HFFc6 (cell line): ENCODE results near the gene FEZ2. TPM values are rescaled to one million over a fixed set of nuclear protein-coding genes. Genes with fewer than 3 reads are reported as not detected.

ENCODE experiments used
- DNase-seq: peaks from one replicate; pipeline ENCODE4 v3.0.0-alpha.2; 2018
- H3K27ac Mint-ChIP-seq: 2 replicates; pipeline ENCODE4 v1.8.0; 2020; ENCODE audit warnings: mild to moderate bottlenecking, mixed read lengths
- H3K27me3 Mint-ChIP-seq: 2 replicates; pipeline ENCODE4 v1.8.0; 2021; ENCODE audit warnings: mild to moderate bottlenecking, moderate library complexity, mixed read lengths; ENCODE audit not compliant: insufficient read depth
- H3K36me3 Mint-ChIP-seq: 2 replicates; pipeline ENCODE4 v1.8.0; 2021; ENCODE audit warnings: low read depth, mixed read lengths
- H3K4me1 Mint-ChIP-seq: 2 replicates; pipeline ENCODE4 v1.8.0; 2020; ENCODE audit warnings: low read depth, mixed read lengths
- H3K4me3 Mint-ChIP-seq: 2 replicates; pipeline ENCODE4 v1.8.0; 2020; ENCODE audit warnings: mild to moderate bottlenecking, moderate library complexity, mixed read lengths
- H3K9me3 Mint-ChIP-seq: 2 replicates; pipeline ENCODE4 v1.8.0; 2020; ENCODE audit warnings: mild to moderate bottlenecking, mixed read lengths
- total RNA-seq, 6 experiments: library from RNA; stranded (reverse); fragmentation: NEBNext Ultra II Directional; extraction: Animal tissue kit (Norgen Biotek cat#: 25700); gene quantifications; 2 replicates in 1 of 6; 3 replicates in 5 of 6; pipeline ENCODE4 v1.2.3, GENCODE V29; 2021
- TF ChIP-seq, protein P1 (sequence below): fragments of 200-600 bp; sonication (generic); IDR thresholded peaks from 2 replicates; pipeline ENCODE4 v1.5.0; 2021; ENCODE audit warnings: antibody characterized with exemption, mild to moderate bottlenecking

The FEZ2 gene
- total RNA-seq, 6 experiments from 2014 or later = 113 to 126 (median 120) TPM

DNA sequence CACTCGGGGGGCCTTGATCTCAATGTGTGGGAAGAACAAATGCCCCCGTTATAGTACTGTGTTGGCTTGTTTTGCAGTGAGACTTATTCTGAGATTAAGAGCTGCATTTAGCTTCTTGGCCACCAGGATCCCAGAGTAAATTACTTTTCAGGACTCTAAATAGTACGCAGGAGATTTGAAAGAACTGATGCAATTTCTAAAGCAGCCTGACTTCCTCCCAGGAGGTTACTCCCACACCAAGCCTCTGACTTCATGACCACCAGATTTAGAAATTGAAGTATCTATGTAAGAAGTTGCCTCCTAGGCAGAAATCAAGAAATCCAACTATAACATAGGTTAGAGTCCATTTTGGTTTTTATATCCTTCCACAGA lies 67.0 kb downstream of the FEZ2 start:
- H3K36me3 Mint-ChIP-seq = peaks cover 82% of the 10 kb centered on the region
- peaks cover 19% of the 10 kb centered on the region for H3K9me3 Mint-ChIP-seq
- peaks cover 71% of the 10 kb centered on the region for H3K4me1 Mint-ChIP-seq
- H3K27me3 Mint-ChIP-seq = peaks cover 73% of the 10 kb centered on the region
- TF ChIP-seq, protein P1, sequence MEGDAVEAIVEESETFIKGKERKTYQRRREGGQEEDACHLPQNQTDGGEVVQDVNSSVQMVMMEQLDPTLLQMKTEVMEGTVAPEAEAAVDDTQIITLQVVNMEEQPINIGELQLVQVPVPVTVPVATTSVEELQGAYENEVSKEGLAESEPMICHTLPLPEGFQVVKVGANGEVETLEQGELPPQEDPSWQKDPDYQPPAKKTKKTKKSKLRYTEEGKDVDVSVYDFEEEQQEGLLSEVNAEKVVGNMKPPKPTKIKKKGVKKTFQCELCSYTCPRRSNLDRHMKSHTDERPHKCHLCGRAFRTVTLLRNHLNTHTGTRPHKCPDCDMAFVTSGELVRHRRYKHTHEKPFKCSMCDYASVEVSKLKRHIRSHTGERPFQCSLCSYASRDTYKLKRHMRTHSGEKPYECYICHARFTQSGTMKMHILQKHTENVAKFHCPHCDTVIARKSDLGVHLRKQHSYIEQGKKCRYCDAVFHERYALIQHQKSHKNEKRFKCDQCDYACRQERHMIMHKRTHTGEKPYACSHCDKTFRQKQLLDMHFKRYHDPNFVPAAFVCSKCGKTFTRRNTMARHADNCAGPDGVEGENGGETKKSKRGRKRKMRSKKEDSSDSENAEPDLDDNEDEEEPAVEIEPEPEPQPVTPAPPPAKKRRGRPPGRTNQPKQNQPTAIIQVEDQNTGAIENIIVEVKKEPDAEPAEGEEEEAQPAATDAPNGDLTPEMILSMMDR = peak; percentile 52; the same call in 1 of the 2 replicates
- no peak for DNase-seq
- peak overlapping the region; percentile 27; the same call in 1 of the 2 replicates for H3K4me3 Mint-ChIP-seq
- H3K27ac Mint-ChIP-seq = peak overlapping the region; percentile 83

DNA sequence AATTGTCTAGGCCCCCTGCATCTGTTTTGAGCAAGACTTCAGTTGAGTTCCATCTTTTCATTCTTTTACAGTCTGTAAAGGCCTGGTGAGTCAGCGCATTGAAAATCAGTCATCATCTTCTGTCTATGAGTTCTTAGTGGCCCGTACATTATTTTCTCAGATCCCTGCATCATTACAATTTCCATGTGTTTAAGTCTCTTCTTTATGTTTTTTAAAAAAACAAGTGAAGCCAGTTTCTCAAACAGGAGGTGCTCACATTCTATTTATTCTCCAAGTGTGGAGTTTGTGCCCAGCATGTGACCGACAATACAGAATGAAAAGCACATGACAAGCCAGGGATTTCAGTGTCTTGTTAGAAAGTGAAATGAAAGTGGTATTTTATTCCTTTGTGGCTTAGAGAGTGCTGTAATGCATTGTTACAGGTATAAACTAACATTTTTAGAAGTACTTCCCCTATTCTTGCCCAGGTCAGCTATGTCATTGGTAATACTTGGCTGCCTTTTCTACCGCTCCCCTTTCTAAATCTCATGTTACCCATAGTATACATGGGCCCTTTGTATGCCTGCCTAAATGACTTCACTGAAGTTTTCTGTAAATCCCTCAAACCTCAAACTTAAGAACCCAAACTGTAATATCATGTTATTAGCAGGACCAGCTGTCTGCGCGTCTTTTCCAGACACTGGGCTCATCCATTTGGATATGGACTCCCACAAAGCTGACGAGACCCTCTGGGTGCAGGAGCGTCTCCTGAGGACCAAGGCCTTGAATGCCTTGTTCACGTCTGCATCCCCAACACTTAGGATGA lies 67.6 kb downstream of the FEZ2 start:
- Mint-ChIP-seq H3K27me3 (peaks cover 73% of the 10 kb centered on the region), H3K4me1 (peaks cover 71% of the 10 kb centered on the region), H3K27ac (peak overlapping the region; percentile 83), H3K36me3 (peaks cover 82% of the 10 kb centered on the region), H3K4me3 (peak overlapping the region; percentile 27; the same call in 1 of the 2 replicates), H3K9me3 (peaks cover 13% of the 10 kb centered on the region)
- TF ChIP-seq, protein P1 = no peak
- peak; percentile 58 for DNase-seq

DNA sequence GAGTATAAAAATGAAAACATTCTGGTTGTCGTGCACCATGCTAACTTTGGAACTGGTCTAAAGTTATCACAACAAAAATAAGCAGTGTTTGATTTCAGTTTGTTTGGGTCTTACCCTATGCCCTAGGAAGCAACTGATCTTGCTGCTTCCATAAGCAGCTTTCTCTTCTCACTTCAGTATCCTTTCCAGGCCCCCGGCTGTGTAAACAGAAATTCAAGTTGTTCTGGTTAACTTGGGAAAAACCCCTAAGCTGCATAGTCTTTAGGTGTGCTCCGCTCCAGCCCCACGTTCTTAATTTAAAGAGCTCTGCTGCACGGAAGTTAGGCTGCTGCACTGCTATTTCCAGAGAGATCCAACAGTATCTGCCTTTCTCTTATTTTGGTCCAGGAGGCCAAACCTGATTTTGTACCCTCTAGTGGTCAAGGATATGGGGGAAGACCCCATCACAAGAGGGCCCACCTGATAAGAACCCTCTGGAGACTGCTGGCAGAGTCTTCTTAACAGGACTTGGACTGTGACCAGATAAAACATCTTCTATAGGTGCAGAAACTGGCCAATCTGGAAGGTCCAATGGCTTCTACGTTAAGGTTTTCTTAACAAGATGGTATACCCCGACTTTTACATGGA lies 69.1 kb downstream of the FEZ2 start:
- TF ChIP-seq, protein P1 = peak; percentile 41
- peak overlapping the region; percentile 83 for H3K27ac Mint-ChIP-seq
- DNase-seq = no peak
- H3K4me1 Mint-ChIP-seq = peaks cover 82% of the 10 kb centered on the region
- H3K4me3 Mint-ChIP-seq = peak overlapping the region; percentile 53; the same call in 1 of the 2 replicates
- peaks cover 64% of the 10 kb centered on the region for H3K27me3 Mint-ChIP-seq
- peaks cover 89% of the 10 kb centered on the region for H3K36me3 Mint-ChIP-seq
- peaks cover 4% of the 10 kb centered on the region; the same call in 1 of the 2 replicates for H3K9me3 Mint-ChIP-seq

DNA sequence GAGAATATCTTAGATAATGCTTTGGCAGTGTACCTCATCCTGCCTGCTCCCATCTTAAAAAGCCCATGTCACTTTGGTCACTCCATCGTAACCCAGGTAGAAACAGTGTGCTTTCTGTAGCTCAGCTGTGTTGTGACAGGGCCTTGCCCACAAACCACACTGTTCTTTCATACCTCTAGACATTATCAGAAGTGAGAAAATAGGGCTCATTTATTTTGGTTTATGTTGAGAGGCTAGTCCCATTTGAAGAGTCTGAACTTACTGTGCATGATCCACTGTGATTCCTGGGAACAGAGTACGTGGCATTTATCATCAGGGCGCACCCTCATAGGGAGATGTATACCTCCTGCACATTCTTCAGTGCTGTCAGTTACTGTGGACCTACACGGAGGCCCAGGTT lies 69.7 kb downstream of the FEZ2 start:
- H3K9me3 Mint-ChIP-seq = peaks cover 4% of the 10 kb centered on the region; the same call in 1 of the 2 replicates
- H3K27ac Mint-ChIP-seq = peak overlapping the region; percentile 83
- TF ChIP-seq, protein P1 = no peak

DNA sequence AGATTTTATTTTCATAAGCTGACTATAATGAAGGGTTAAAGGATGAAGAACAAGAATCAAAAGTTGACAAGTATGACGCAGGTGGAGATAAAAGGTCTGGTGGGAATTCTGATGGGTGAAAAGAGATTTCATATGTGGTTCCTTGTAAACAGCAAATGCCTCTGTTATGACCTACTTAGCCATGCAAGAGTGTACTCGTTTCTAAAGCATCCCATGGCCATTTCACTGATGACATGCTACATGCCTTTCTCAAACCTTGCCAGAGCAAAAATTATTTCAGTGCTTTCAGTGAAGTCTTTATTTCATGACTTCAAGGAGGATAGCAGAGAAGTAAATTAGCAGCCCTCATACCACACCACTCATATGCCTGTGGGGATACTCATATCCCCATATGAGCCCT lies 71.7 kb downstream of the FEZ2 start:
- Mint-ChIP-seq H3K27ac (peak overlapping the region; percentile 79), H3K27me3 (peaks cover 66% of the 10 kb centered on the region), H3K9me3 (peaks cover 4% of the 10 kb centered on the region; the same call in 1 of the 2 replicates), H3K4me1 (peaks cover 91% of the 10 kb centered on the region), H3K4me3 (peak overlapping the region; percentile 1; the same call in 1 of the 2 replicates), H3K36me3 (peaks cover 95% of the 10 kb centered on the region)
- TF ChIP-seq, protein P1 = no peak
- peak; percentile 47 for DNase-seq

More for the DNA sequence above, 69.7 kb downstream of the FEZ2 start:
- Mint-ChIP-seq H3K4me3 (peak overlapping the region; percentile 35; the same call in 1 of the 2 replicates), H3K27me3 (peaks cover 64% of the 10 kb centered on the region), H3K36me3 (peaks cover 95% of the 10 kb centered on the region), H3K4me1 (peaks cover 88% of the 10 kb centered on the region)
- DNase-seq = no peak
